HG03045 (cell line): ENCODE measurements around the gene MYO7B.

Experiments used
- ATAC-seq: cut with Tn5 transposase; IDR thresholded peaks from one replicate; pipeline ENCODE4 v1.9.1; 2021; ENCODE audit warnings: mild to moderate bottlenecking, moderate library complexity; ENCODE audit not compliant: unreplicated experiment

The MYO7B gene

DNA sequence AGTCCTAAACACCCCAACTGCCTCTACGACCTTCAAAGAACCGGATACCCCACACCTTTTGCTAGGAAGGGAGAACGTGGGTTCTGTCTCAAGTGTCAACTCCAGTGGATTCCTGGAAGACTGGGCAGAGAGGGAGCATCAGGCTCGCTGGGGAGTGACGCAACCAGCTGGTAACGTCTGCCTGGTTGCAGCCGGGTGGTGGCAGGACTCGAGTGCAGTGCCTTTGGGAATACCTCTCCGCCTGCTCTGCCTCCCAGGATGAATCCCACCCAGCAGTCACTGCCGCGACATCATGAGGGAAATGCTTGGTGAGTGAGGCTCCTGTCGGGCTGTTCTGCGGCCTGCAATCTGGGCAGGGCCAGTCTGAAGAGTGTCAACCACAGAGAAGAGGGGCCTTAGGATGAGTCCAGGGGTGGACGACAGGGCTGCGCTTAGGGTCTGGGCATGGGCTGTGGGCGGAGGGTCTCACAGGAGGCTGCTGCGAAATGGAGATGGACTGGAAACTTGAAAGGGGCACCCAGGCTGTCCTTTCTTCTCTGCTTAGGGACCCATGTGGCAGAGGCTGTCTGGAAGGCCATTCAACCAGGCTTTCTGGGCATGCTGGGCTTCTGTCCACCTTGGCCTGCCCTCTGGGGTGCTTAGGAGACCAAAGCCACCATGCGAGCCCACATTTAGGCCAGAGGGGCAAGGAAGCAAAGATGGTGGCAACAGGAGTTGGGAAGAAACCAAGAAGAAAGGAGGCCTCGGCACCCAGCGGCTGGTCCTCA, 123.3 kb downstream of the MYO7B start:
- no peak for ATAC-seq

DNA sequence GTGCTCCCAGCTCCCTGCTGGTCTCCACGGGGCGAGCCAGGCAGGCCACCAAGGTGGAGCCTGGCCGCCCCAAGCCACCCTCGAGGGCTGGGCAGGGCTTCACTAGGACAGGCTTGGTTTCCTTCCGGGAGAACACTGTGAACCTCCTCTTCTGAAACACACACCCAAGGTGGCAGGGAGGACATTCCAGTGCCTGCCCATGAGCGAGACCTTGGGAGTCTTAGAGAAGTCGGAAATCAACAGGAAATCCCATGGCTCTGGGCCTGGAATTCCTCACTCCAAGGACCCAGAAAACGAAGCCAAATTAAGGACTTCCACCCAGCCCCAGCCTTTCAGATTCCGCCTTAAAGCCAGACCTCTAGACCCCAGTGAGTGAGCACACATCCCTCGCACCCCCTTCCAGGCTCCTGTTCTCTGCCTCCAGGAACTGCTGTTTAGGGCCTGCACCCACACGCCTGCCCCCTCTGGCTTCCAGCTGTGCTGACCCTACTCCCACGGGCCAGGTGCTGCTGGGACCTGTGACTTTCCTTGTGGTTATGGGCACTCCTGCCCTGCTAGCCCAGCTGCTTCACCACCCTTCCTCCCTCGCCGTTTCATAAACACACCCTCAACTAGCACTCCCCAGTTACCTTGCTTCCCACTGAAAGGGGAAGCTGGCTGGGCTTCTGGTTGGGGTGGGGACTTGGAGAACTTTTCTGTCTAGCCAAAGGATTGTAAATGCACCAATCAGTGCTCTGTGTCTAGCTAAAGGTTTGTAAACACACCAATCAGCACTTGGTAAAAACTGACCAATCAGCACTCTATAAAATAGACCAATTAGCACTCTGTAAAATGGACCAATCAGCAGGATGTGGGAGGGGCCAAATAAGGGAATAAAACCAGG, 124.2 kb downstream of the MYO7B start:
- ATAC-seq, result no peak

DNA sequence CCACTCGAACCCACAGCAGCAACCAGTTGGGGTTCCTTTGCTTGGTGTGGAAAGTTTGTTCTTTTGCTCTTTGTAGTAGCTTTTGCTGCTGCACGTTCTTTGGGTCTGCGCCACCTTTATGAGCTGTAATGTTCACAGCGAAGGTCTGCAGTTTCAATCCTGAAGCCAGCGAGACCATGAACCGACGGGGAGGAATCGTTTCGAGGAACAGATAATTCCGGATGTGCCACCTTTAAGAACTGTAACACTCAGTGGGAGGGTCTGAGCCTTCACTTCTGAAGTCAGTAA, 124.8 kb downstream of the MYO7B start:
- no peak for ATAC-seq

DNA sequence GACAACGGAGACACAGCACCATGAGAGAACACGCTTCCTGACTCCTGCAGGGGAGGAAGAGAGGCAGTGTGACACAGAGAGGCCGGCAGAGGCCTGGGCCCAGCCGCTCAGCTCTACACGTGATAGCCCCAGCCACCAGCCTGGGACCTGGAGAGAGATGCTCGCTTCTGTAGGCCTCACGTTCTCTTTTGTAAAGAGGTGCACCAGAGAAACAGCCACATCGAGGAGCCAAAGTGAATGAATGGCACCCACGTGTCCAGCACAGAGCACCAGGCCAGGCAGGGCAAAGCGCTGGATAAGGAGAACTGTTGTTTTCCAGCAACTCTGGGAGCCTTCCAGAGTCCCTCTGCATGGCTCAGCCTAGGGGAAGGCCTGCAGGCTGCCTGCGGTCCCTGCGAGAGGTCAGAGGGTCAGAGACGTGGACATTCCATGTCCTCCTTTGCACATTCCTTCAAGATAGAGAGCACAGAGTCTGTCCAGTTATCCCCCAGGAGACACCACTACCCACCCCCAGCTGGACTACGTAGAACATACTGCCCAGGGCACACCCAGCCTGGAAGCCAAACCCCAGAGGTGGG, 125.7 kb downstream of the MYO7B start:
- ATAC-seq, result no peak

DNA sequence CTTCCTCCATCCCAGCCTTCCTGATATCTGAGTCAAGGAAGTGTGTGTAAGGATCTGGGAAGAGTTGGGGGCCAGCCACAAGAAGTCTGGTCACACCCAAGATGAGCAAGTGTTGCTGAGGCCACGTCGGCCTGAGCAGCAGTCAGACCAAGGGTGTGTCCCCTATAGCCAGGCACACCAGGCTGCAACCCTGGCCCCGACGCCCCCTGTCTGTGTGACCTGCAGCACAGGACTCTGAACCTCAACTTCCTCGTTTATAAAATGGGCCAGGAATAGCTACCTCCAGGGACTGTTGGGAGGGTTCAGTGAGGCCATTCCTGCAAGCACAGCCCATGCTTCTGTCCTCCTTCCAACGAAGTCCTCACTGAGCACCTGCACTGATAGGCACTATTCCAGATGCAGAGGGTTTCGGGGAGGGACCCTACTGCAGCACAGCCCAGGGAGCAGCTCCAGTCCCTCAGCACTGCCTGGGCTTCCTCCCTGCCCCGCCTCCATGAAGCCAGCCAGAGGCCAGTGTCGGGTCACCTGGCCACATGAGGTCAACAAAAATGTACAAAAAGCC, 126.5 kb downstream of the MYO7B start:
- no peak for ATAC-seq

DNA sequence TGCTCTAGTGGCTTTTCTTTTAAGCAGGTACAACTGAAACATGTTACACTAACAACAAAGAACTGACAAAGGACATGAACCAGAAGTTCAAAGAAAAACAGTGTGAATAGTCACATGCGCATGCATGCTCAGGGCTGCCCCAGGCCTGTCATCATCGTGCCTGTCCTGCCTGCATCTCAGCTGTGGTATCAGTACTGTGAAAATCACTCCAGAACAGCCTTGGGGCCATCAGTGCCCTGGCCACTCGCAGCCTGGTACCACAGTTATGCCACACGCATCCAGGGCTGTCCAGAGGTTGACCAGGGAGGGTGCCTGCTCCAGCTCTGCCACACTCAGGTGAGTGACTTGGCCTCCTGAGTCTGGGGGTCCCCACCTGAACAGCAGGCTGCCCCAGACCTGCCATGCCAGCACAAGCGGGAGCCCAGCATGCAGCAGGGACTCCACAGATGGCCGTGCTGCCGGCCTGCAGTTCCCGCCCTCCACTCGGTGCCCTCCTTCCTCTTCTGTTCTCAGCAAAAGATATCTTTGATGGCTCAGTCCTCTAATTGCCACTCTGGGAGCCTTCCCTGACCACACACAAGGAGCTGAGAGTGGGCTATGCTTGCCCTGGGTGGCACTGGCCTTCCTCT, 127.6 kb downstream of the MYO7B start:
- ATAC-seq, result no peak

DNA sequence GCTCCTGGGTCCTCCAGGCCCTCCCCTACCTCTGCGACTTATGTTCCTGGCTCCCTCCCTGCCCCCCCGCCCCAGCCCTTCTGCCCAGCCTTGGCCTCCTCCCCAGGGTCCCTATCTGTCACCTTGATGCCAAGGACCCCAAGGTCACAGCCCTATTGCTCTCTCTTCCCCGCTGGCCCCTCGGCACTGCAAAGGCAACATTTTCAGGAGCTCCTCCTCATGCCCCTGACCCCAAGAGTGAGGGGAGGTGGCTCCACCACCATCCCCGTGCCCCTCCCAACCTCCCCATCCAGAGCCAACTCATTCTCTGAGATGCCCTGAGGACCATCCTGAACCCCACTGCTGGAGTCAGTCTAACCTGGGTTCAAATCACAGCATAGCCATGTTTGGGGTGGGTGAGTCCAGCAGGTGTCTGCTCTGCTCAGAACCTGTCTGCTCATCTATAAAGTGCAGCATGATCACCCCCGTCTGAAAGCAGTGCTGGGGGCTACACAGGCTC, 128.1 kb downstream of the MYO7B start:
- ATAC-seq, result no peak

DNA sequence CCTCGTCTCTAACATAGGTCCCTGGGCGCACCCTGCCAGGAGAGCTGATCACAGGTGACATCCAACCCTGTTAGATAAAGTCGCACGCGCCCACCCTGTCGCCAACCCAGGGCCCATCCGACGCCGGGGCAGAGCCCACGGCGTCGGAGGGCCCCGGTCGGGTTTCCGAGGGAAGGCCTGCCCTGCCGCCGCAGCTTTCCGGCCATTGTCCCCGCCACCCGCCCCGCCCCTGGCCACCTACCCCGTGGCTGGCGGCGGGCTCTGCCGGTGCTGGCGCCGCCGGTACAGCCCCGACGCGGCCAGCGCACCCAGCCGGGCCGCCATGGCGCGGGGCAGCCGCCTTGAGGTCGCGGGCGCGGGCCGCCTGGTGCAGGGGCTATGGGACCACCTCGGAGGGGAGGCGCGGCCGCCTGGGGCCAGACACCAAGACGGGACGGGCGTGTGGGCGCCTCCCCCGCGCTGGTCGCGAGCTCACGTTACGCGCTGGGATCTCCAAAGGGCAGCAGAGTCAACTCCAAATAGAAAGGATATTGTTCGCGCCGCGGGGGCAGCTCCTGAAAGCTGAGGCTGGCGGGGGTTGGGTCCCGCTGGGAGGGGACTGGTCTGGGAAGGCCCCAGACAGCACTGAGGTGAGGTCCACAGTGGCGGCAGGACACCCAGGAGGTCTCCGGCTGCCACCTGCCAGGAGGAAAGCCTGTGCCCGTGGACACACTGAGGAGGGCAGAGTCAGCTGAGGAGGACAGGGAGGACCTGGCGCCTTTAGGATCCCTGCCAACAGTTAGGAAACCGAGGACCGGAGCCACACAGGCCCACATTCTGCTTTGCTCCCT, 128.8 kb downstream of the MYO7B start:
- ATAC-seq, result no peak

DNA sequence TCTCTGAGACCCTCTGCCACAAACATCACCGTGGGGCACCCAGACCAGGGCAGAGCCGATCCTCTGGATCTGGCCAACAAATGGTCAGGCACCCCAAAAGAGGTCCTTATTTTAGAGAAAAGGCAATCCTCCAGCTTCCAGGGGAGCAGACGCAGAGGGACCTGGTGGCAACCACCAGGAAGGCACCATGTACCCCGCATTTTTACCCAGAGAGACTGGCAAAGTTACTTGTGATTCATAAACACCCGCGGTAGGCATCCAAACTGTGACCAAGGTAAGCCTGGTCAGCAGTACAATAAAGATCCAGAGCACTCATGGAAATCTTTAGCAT, 129.4 kb downstream of the MYO7B start:
- ATAC-seq, result no peak

DNA sequence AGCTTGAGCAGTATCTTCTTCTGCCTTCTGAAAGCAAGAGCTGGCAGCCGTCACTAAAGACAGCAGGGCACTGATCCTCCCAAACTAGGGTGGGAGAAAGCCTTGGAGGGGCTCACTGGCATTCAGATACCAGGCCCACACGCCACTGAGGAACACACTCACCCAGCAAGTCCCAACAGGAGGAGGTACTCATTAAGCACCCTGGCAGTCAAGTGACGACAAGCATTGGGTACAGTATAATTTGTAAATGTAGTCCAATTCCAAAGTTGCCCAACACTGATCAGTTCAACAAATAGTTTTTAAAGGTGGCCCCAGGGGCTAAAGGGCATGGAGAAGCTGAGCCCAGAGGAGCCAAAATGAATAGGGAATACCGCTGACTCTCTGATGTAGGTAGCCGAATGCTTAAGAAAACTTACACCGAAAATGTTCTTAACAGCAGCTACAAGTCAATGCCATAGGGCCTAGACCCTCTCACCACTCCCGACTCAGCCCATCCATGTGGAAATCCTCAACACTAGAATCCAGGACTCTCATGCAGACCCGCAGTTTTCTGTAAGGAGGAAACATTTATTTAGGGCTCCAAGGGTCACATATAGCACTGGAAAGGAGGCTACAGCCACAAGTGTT, 129.9 kb downstream of the MYO7B start:
- ATAC-seq, result no peak

DNA sequence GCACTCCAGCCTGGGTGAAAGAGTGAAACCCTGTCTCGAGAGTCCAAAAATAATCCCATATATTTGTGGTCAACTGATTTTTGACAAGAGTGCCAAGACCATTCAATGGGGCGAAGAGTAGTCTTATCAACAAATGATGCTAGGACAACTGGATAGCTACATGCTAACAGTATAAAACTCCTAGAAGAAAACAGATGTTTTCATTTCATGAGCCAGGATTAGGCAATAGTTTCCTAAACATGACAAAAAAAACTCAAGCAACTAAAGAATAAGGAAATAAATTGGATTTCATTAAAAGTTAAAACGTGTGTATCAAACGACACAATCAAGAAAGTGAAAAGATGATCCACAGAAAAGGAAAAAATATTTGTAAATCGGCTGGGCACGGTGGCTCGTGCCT, 133.6 kb downstream of the MYO7B start:
- no peak for ATAC-seq

DNA sequence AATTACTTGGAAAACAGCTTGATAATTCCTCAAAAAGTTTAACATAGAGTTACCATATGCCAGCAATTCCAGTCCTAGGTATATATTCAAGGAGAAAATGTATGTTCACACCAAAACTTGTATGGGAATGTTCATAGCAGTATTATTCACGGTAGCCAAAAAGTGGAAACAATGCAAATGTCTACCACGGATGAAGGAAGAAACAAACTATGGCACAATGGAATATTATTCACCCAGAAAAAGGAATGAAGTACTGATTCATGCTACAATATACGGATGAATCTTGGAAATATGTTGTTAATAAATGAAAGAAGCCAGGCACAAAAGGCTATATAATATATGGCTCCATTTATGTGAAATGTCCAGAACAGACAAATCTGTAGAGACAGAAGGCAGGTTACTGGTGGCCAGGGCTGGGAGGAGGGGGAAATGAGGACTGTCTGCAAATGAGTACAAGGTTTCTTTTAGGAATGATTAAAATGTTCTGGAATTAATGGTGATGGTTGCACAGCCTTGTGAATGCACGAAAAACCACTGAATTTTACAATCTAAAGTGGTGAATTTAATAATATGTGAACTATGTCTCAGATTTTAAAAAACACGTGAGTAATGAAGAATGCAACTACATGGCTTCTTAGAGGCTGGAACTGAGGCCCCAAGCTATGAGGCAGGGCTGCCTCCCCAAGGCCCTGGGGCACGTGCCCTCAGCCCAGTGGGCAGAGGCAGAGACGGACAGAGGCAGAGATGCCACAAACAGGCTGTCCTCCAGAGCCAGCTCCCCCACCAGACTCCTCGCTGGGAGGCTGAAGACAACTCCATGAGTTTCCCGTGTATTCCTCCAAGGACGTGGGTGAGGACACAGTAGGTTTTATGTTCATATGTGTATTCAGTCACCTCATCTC, 134.8 kb downstream of the MYO7B start:
- ATAC-seq, result no peak

DNA sequence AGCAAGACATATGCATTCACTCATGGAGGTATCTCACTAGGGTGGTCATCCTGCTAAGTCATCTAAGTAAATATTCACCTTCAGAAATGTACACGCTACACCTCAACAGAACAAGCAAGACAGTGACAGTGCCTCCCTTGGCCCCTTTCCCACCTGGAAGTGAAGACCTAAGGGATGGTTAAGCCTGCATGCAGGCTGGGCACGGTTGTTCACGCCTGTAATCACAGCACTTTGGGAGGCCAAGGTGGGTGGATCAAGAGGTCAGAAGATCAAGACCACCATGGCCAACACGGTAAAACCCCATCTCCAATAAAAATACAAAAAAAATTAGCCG, 135.4 kb downstream of the MYO7B start:
- ATAC-seq, result no peak

DNA sequence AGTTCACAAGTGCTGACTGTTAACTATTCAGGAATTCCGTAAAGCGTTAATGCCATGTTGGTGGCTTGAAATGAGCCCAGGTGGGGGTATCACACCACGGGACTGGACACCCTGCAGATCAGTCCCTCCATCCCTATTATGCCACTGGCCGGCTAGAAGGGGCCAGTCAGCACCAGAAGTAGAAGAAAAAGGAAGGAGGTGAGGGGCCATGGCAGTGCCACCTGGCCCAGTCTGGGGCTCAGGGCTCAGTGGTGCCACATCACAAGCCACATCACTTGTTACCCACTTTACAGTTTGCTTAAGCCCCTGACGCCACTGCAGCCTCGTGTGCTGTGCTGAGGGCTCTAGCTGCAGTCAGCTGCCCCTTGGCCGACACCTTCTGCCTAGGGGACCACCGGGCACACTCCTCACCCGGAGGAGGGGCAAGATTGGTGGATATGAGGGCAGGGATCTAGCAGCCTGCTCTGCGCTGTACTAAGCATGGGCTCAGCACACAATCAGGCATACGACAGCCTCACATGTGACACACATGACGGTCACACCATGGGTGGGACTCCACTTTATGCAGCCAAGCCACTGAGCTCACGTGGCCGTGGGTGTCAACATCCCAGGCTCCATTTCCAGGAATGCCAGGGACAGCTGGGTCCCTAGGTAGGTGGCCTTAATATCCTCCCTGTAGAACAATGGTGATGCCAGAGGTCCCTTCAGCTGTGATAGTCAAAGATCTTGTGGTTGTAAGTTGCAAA, 136.2 kb downstream of the MYO7B start:
- ATAC-seq, result no peak

DNA sequence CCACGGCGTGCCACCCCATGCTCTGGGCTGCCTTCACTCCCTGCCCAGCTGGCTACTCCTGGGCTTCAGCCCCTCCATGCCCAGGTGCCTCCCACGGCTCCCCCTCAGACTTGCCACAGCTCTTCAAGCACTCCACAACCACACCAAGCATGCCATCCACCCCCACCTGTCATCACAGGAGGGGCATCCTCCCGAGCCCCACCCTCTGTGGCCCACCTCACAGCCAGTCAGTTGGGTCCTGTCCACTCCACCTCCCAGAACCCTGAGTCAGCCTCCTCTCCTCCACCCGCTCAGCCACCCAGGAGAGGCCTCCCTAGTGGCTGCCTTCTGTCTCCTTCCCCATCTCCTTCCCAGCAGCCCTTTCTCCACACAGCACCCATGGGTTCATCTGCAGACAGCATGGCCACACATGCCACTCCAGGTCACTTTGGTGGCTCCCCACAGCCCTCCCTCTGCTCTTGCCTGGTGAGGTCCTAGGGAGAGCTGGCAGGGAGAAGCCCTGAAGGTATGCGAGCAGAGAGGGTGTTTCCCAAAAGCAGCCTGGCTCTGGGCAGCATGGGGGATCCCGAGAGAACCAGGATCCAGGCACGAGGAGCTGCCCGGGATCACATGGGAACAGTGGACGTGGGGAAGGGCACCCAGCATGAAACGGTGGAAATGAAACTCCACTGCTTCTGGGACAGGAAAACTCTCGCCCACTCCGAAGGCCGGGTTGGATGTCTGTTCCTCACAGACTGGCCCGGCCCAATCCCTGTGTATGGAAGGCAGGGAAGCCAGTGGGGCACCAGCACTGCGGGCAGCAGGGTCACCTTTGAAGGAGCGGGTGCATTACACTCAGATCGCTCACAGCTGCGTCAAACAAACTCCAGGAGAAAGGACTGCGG, 137.1 kb downstream of the MYO7B start:
- no peak for ATAC-seq

DNA sequence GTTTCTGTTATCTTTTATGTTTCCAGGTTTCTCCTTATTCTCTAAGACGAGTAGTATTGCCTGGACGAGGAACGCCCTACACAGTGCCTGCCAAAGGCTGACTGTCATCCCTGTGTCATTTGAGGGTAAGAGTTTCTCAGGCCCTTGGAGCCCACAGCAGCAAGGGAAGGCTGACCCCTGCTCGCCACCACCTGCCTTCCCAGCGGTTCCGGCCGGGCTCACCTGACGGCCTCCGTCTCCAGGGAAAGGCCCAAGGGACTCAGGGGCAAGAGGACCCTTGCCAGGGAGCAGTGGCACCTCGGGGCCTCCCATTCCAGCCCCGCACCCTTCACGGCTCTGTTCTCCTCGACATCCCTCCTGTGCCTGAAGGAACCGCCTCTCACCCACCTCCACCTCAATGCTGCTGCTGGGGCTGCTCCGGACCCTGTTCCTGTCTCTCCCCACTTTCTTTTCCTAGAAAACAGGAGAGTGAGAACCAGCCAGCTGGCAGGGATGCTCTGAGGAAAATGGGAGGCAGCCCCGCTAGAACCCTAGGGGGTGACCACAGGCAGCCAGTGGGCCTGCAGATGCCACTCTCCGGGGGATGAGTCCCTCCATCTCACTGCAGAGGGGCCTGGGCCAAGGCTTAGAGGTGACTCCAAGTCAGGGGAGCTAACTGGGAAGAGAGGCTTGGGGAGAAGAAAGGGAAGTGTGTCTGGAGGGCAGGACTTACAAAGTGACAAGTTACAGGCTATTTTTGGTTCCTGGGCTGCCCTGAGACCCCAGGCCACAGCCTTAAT, 138.0 kb downstream of the MYO7B start:
- ATAC-seq, result no peak
